Upper lobe of right lung (tissue), 1 donor: ENCODE measurements around the gene ZNF804A. TPM values are rescaled to one million over a fixed set of nuclear protein-coding genes. Genes with fewer than 3 reads are reported as not detected.

ENCODE experiments used
- ATAC-seq: fragments of 200-7000 bp; cut with Tn5 transposase; one replicate; pipeline ENCODE4 v1.9.1; 2020; ENCODE audit warnings: mild to moderate bottlenecking, moderate library complexity
- DNase-seq: peaks from one replicate; pipeline ENCODE4 v3.0.0-alpha.2; 2020
- H3K27ac ChIP-seq: fragments of 200-600 bp; one replicate; pipeline ENCODE4 v1.8.0; 2022
- H3K27me3 ChIP-seq: fragments of 200-600 bp; one replicate; pipeline ENCODE4 v1.8.0; 2022; ENCODE audit warnings: mild to moderate bottlenecking
- H3K36me3 ChIP-seq: fragments of 200-600 bp; one replicate; pipeline ENCODE4 v1.8.0; 2022
- H3K4me1 ChIP-seq: fragments of 200-600 bp; one replicate; pipeline ENCODE4 v1.8.0; 2022
- H3K4me3 ChIP-seq: fragments of 200-600 bp; one replicate; pipeline ENCODE4 v1.8.0; 2022; ENCODE audit warnings: mild to moderate bottlenecking
- H3K9me3 ChIP-seq: fragments of 200-600 bp; one replicate; pipeline ENCODE4 v1.8.0; 2022
- CTCF ChIP-seq: fragments of 200-600 bp; IDR thresholded peaks from one replicate; pipeline ENCODE4 v1.8.0; 2022; ENCODE audit warnings: antibody characterized with exemption
- intact Hi-C: fragments of 100-400 bp; cut with DNase I; formaldehyde crosslinking; loops from one replicate; pipeline ENCODE4 v1.11.0; 2022
- total RNA-seq: library from RNA; stranded (reverse); fragmentation: NEBNext Ultra II Directional; extraction: Animal tissue kit (Norgen Biotek cat#: 25700); gene quantifications from one replicate; pipeline ENCODE4 v1.2.1, GENCODE V29; 2021
- donor health status: DM: no; HTN: yes; CAD: no; lungs with severe emphysema.

The ZNF804A gene
- total RNA-seq, 1 donor from 2014 or later, result 0.78 TPM

- no peaks in the 10 kb centered on the region for H3K27me3 ChIP-seq
- no peak for DNase-seq
Observed at GRCh38 chr2:184814421-184814820, 216.1 kb downstream of the ZNF804A start.

DNA sequence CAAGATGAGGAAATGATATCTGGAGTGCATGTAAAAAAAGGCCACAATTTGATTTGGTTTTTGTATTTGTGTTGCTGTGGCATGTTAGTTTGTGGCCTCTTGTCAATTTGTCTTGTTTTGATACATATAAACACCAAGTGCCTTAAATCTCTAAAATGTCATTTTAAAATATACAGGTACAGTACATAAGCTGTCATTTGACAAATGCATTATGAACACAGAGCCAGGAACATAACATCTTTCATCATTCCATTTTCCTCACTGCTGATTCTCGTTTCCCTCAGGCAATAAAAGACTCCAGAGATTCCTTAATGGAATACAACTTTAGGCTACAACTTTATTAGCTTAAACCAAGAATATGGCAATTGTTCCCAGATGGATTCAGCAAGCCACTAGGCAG, 217.5 kb downstream of the ZNF804A start:
- no peak for ATAC-seq

More at GRCh38 chr2:184814421-184814820, 216.1 kb downstream of the ZNF804A start:
- no peak for TF ChIP-seq CTCF
- intact Hi-C loops, result no loop called here
- H3K4me3 ChIP-seq, result no peak overlapping the region
- no peak for ATAC-seq
- no peaks in the 10 kb centered on the region for H3K36me3 ChIP-seq
- no peaks in the 10 kb centered on the region for H3K4me1 ChIP-seq
- H3K27ac ChIP-seq, result no peak overlapping the region
- no peaks in the 10 kb centered on the region for H3K9me3 ChIP-seq

GRCh38 chr2:184824597-184824996, 226.3 kb downstream of the ZNF804A start:
- no peak for DNase-seq
- no peak for ATAC-seq
- no peaks in the 10 kb centered on the region for H3K36me3 ChIP-seq
- H3K27ac ChIP-seq, result no peak overlapping the region
- no peaks in the 10 kb centered on the region for H3K27me3 ChIP-seq
- TF ChIP-seq CTCF, result no peak
- intact Hi-C loops, result no loop called here
- no peak overlapping the region for H3K4me3 ChIP-seq
- no peaks in the 10 kb centered on the region for H3K9me3 ChIP-seq
- no peaks in the 10 kb centered on the region for H3K4me1 ChIP-seq

More for the DNA sequence above, 217.5 kb downstream of the ZNF804A start:
- H3K4me3 ChIP-seq, result no peak overlapping the region
- intact Hi-C loops, result no loop called here
- no peaks in the 10 kb centered on the region for H3K27me3 ChIP-seq
- H3K9me3 ChIP-seq, result no peaks in the 10 kb centered on the region
- no peak overlapping the region for H3K27ac ChIP-seq
- no peaks in the 10 kb centered on the region for H3K4me1 ChIP-seq
- no peak for TF ChIP-seq CTCF
- DNase-seq, result no peak
- no peaks in the 10 kb centered on the region for H3K36me3 ChIP-seq

DNA sequence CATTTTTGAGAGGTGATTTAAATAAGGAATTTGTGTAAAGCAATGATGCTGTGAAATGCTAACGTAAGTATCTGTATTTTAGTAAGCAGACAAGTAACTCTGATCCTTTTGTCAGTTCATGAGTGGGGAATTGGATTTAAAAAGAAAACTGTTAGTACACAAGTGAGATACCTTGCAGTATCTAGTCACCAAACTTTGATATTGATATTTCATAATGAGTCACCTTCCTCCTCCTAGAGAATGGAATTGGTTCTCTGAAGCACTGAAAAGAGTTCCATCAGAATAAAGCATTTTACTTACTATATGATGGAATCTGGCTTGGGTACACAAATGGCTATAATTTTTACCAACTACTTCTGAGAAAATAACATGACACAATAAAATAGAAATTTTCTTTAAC, 232.2 kb downstream of the ZNF804A start:
- no peak overlapping the region for H3K27ac ChIP-seq
- no peaks in the 10 kb centered on the region for H3K36me3 ChIP-seq
- H3K4me1 ChIP-seq, result no peaks in the 10 kb centered on the region
- intact Hi-C loops, result no loop called here
- no peak for DNase-seq
- no peaks in the 10 kb centered on the region for H3K27me3 ChIP-seq
- TF ChIP-seq CTCF, result no peak
- H3K9me3 ChIP-seq, result no peaks in the 10 kb centered on the region
- H3K4me3 ChIP-seq, result no peak overlapping the region
- ATAC-seq, result no peak

DNA sequence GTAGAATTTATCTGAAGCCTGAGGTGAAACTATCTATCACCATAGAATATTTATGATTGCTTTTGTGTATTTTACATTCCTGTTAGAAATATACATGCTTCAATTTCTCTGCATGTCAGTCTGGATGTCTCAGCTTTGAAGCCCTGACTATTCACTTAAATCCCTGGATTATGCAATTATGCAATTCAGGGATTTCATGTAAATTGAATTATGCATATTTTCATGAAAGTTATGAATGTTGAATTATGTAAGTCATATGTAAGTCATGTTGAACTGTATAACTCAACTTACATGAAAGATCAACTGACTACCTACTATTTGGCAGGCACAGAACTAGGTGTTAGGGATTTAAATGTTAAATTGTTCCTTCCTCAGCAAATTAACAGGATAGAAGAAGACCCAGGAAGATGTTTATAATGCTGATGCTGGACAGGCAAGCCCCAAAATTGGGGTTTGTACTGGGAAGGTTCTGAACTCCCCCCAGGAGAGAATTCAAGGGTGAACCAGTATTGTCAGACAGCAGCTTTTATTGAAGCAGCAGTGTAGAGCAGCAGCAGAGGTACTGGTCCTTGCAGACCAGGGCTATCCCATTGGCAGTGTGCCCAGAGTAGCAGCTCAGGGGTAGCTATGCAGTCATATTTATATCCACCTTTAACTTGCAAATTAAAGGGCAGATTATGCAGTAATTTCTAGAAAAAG, 236.5 kb downstream of the ZNF804A start:
- no peaks in the 10 kb centered on the region for H3K27me3 ChIP-seq
- DNase-seq (no peak), ATAC-seq (no peak)
- H3K4me1 ChIP-seq, result no peaks in the 10 kb centered on the region
- H3K4me3 ChIP-seq, result no peak overlapping the region
- intact Hi-C loops, result no loop called here
- H3K36me3 ChIP-seq, result no peaks in the 10 kb centered on the region
- H3K9me3 ChIP-seq, result no peaks in the 10 kb centered on the region
- no peak overlapping the region for H3K27ac ChIP-seq
- TF ChIP-seq CTCF, result no peak

GRCh38 chr2:184835398-184835715, 237.0 kb downstream of the ZNF804A start:
- DNase-seq (no peak), ATAC-seq (no peak)
- no peaks in the 10 kb centered on the region for H3K27me3 ChIP-seq
- intact Hi-C loops, result no loop called here
- no peaks in the 10 kb centered on the region for H3K36me3 ChIP-seq
- no peak overlapping the region for H3K4me3 ChIP-seq
- no peak for TF ChIP-seq CTCF
- no peak overlapping the region for H3K27ac ChIP-seq
- no peaks in the 10 kb centered on the region for H3K4me1 ChIP-seq
- no peaks in the 10 kb centered on the region for H3K9me3 ChIP-seq
